GM23338 (cell line): Measurements from ENCODE around the gene PLEKHM1.
"Not testable (repeated sequence)": the region's sequence is repeated elsewhere in the genome, so short reads cannot be mapped to it uniquely, and the experiment has no call there.

ENCODE experiments used
- EZH2 ChIP-seq: fragments of 200-600 bp; sonication (generic); IDR thresholded peaks from one replicate; pipeline ENCODE4 v1.8.0; 2017; ENCODE audit warnings: antibody characterized with exemption, mild to moderate bottlenecking, low read depth; ENCODE audit not compliant: unreplicated experiment
- EZH2phosphoT487 ChIP-seq: fragments of 200-600 bp; sonication (generic); IDR thresholded peaks from one replicate; pipeline ENCODE4 v1.8.1; 2018; ENCODE audit warnings: antibody characterized with exemption; ENCODE audit not compliant: unreplicated experiment
- JUNB ChIP-seq: IDR thresholded peaks from one replicate; pipeline ENCODE4 v1.6.1; 2016; ENCODE audit warnings: antibody characterized with exemption; ENCODE audit not compliant: unreplicated experiment
- NANOG ChIP-seq: IDR thresholded peaks from 2 replicates; pipeline ENCODE4 v1.6.1; 2016; ENCODE audit warnings: antibody characterized with exemption, borderline replicate concordance
- POLR2AphosphoS5 ChIP-seq: IDR thresholded peaks from 2 replicates; pipeline ENCODE4 v1.6.1; 2016; ENCODE audit warnings: antibody characterized with exemption, low read depth
- ZNF331 ChIP-seq: fragments of 250-450 bp; sonication (Bioruptor Pico); IDR thresholded peaks from 2 replicates; pipeline ENCODE4 v1.5.0; 2020; ENCODE audit warnings: low read depth, mild to moderate bottlenecking, moderate library complexity
- TF ChIP-seq, protein P1 (sequence below), 2 experiments: fragments of 200-600 bp in 1 of 2; sonication (generic) in 1 of 2; conservative IDR thresholded peaks; 2 replicates each; pipeline versions ENCODE4 v1.5.1 to v1.6.1; 2016 to 2017; ENCODE audit warnings: antibody characterized with exemption in 2 of 2, low read depth in 2 of 2, mild to moderate bottlenecking in 2 of 2, moderate library complexity in 1 of 2
- TF ChIP-seq, protein P2 (sequence below): IDR thresholded peaks from one replicate; pipeline ENCODE4 v1.6.1; 2018; ENCODE audit warnings: antibody characterized with exemption; ENCODE audit not compliant: unreplicated experiment
- TF ChIP-seq, protein P3 (sequence below): IDR thresholded peaks from 2 replicates; pipeline ENCODE4 v1.6.1; 2016; ENCODE audit warnings: antibody characterized with exemption

DNA sequence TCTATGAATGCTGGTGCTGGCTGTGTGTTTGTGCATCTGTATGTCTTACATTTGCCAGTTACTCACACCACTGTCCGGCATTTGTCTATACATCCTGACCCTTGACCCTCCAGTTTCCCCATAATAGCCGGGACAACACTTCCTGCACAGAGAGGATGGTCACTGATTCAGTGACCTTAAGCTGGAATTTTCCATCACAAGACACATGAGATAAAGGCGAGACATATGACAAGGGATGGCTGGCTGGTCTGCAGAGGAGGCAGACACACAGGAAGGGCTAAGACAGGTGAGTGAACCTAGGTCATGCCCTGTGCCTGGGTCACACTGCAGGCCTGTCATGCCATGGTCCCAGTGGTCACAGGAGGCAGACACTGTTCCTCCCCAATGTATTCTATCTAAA, 18.3 kb downstream of the PLEKHM1 start:
- TF ChIP-seq, protein P1, sequence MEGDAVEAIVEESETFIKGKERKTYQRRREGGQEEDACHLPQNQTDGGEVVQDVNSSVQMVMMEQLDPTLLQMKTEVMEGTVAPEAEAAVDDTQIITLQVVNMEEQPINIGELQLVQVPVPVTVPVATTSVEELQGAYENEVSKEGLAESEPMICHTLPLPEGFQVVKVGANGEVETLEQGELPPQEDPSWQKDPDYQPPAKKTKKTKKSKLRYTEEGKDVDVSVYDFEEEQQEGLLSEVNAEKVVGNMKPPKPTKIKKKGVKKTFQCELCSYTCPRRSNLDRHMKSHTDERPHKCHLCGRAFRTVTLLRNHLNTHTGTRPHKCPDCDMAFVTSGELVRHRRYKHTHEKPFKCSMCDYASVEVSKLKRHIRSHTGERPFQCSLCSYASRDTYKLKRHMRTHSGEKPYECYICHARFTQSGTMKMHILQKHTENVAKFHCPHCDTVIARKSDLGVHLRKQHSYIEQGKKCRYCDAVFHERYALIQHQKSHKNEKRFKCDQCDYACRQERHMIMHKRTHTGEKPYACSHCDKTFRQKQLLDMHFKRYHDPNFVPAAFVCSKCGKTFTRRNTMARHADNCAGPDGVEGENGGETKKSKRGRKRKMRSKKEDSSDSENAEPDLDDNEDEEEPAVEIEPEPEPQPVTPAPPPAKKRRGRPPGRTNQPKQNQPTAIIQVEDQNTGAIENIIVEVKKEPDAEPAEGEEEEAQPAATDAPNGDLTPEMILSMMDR (conservative IDR thresholded peaks at IDR 0.05; ENCODE audit: low read depth in 2 of 2): not testable (repeated sequence)
- not testable (repeated sequence) for TF ChIP-seq POLR2AphosphoS5, JUNB, EZH2, EZH2phosphoT487, NANOG, ZNF331
- TF ChIP-seq, protein P2, sequence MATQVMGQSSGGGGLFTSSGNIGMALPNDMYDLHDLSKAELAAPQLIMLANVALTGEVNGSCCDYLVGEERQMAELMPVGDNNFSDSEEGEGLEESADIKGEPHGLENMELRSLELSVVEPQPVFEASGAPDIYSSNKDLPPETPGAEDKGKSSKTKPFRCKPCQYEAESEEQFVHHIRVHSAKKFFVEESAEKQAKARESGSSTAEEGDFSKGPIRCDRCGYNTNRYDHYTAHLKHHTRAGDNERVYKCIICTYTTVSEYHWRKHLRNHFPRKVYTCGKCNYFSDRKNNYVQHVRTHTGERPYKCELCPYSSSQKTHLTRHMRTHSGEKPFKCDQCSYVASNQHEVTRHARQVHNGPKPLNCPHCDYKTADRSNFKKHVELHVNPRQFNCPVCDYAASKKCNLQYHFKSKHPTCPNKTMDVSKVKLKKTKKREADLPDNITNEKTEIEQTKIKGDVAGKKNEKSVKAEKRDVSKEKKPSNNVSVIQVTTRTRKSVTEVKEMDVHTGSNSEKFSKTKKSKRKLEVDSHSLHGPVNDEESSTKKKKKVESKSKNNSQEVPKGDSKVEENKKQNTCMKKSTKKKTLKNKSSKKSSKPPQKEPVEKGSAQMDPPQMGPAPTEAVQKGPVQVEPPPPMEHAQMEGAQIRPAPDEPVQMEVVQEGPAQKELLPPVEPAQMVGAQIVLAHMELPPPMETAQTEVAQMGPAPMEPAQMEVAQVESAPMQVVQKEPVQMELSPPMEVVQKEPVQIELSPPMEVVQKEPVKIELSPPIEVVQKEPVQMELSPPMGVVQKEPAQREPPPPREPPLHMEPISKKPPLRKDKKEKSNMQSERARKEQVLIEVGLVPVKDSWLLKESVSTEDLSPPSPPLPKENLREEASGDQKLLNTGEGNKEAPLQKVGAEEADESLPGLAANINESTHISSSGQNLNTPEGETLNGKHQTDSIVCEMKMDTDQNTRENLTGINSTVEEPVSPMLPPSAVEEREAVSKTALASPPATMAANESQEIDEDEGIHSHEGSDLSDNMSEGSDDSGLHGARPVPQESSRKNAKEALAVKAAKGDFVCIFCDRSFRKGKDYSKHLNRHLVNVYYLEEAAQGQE: not testable (repeated sequence)
- TF ChIP-seq, protein P3, sequence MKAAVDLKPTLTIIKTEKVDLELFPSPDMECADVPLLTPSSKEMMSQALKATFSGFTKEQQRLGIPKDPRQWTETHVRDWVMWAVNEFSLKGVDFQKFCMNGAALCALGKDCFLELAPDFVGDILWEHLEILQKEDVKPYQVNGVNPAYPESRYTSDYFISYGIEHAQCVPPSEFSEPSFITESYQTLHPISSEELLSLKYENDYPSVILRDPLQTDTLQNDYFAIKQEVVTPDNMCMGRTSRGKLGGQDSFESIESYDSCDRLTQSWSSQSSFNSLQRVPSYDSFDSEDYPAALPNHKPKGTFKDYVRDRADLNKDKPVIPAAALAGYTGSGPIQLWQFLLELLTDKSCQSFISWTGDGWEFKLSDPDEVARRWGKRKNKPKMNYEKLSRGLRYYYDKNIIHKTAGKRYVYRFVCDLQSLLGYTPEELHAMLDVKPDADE: not testable (repeated sequence)
